Endothelial cell of umbilical vein (primary cell): ENCODE data around the gene ZNF362. TPM values are rescaled to one million over a fixed set of nuclear protein-coding genes. Genes with fewer than 3 reads are reported as not detected.

Experiments
- BruUV-seq: library from RNA; stranded (reverse); fragments of 400-500 nt; replicated peaks from 2 replicates; lab custom pipeline; 2021; lab: Mats Ljungman, UMichigan
- CTCF ChIA-PET: fragments of 300-600, 350-600 bp; sonication (Branson Sonifier 250); formaldehyde crosslinking; loops from one replicate; lab custom pipeline; 2021; ENCODE audit warnings: antibody characterized with exemption, inconsistent platforms; lab: Charles Lee
- POLR2A ChIA-PET: fragments of 300-600, 350-600 bp; sonication (Branson Sonifier 250); formaldehyde crosslinking; loops from one replicate; lab custom pipeline; 2021; ENCODE audit warnings: antibody characterized with exemption, inconsistent platforms; lab: Charles Lee
- DNase-seq: peaks from one replicate; pipeline ENCODE4 v3.0.0-alpha.2; 2011; ENCODE audit warnings: low read depth, low spot score
- FAIRE-seq: peaks from 2 replicates; lab custom pipeline; 2011; peaks lifted over from hg19 to GRCh38; lab: Jason Lieb, UNC
- H2AFZ ChIP-seq: 2 replicates; pipeline ENCODE4 v1.6.0; 2012; ENCODE audit warnings: low read depth, low read length, control low read depth, inconsistent platforms
- H3K27ac ChIP-seq: 2 replicates; pipeline ENCODE4 v1.5.1; 2011; ENCODE audit warnings: low read depth, mild to moderate bottlenecking, control low read depth, low read length, moderate library complexity; ENCODE audit not compliant: insufficient read depth
- H3K27me3 ChIP-seq, 2 experiments: 2 replicates each; pipeline versions ENCODE4 v1.6.0 to v1.6.1; 2011; ENCODE audit warnings: low read length in 2 of 2, mixed read lengths in 1 of 2; ENCODE audit not compliant: control insufficient read depth in 2 of 2, insufficient read depth in 2 of 2
- H3K36me3 ChIP-seq, 2 experiments: 2 replicates in 1 of 2; 3 replicates in 1 of 2; pipeline ENCODE4 v1.5.1; 2011; ENCODE audit warnings: low read length in 2 of 2, mild to moderate bottlenecking in 1 of 2, moderate library complexity in 1 of 2; ENCODE audit not compliant: control insufficient read depth in 2 of 2, insufficient read depth in 2 of 2; ENCODE audit errors: extremely low read depth in 1 of 2
- H3K4me1 ChIP-seq: 3 replicates; pipeline ENCODE4 v1.5.1; 2011; ENCODE audit warnings: mild to moderate bottlenecking, low read length; ENCODE audit not compliant: control insufficient read depth, insufficient read depth; ENCODE audit errors: extremely low read depth
- H3K4me2 ChIP-seq: 2 replicates; pipeline ENCODE4 v1.6.1; 2011; ENCODE audit warnings: low read length, control low read depth, mixed read lengths; ENCODE audit not compliant: insufficient read depth
- H3K4me3 ChIP-seq, 3 experiments: fragments of 200-600 bp in 1 of 3; sonication (generic), shearing (Covaris generic) in 1 of 3; replicated peaks in 1 of 3; 2 replicates each; pipeline ENCODE4 v1.5.1; 2011 to 2016; ENCODE audit warnings: control low read depth in 3 of 3, low read length in 3 of 3, mild to moderate bottlenecking in 2 of 3, inconsistent platforms in 1 of 3, low read depth in 1 of 3, moderate library complexity in 1 of 3; ENCODE audit not compliant: insufficient read depth in 1 of 3
- H3K79me2 ChIP-seq: 2 replicates; pipeline ENCODE4 v1.6.0; 2012; ENCODE audit warnings: low read length, inconsistent platforms; ENCODE audit not compliant: control insufficient read depth, insufficient read depth
- H3K9ac ChIP-seq: replicated peaks from 2 replicates; pipeline ENCODE3; 2011; ENCODE audit warnings: low read length, control low read depth; ENCODE audit not compliant: insufficient read depth; ENCODE audit errors: extremely low read depth
- H3K9me1 ChIP-seq: replicated peaks from 3 replicates; pipeline ENCODE4 v1.6.0; 2011; ENCODE audit warnings: mild to moderate bottlenecking, low read length; ENCODE audit not compliant: control insufficient read depth, insufficient read depth; ENCODE audit errors: extremely low read depth
- H3K9me3 ChIP-seq: replicated peaks from 2 replicates; pipeline ENCODE4 v1.5.1; 2012; ENCODE audit warnings: low read length, inconsistent platforms; ENCODE audit not compliant: control insufficient read depth, insufficient read depth
- H4K20me1 ChIP-seq: replicated peaks from 2 replicates; pipeline ENCODE3; 2011; ENCODE audit warnings: mild to moderate bottlenecking, low read length; ENCODE audit not compliant: control insufficient read depth, insufficient read depth; ENCODE audit errors: extremely low read depth
- FOS ChIP-seq: IDR thresholded peaks from 2 replicates; pipeline ENCODE4 v1.6.1; 2011; ENCODE audit warnings: mild to moderate bottlenecking, low read length, moderate library complexity, borderline replicate concordance; ENCODE audit not compliant: insufficient read depth
- GATA2 ChIP-seq: IDR thresholded peaks from 2 replicates; pipeline ENCODE4 v1.7.0; 2011; ENCODE audit warnings: low read depth, mild to moderate bottlenecking, moderate library complexity, mixed read lengths, low read length; ENCODE audit not compliant: insufficient read length, insufficient read depth
- JUN ChIP-seq: IDR thresholded peaks from 2 replicates; pipeline ENCODE4 v1.6.1; 2011; ENCODE audit warnings: borderline replicate concordance, low read depth; ENCODE audit not compliant: insufficient read length, insufficient read depth
- MYC ChIP-seq: IDR thresholded peaks from one replicate; pipeline ENCODE4 v1.6.1; 2011; ENCODE audit warnings: mild to moderate bottlenecking, low read depth, low read length
- POLR2AphosphoS5 ChIP-seq: IDR thresholded peaks from 2 replicates; pipeline ENCODE4 v1.6.1; 2012; ENCODE audit warnings: low read depth, mild to moderate bottlenecking, control low read depth, low read length, moderate library complexity; ENCODE audit not compliant: insufficient read depth
- dilution Hi-C: fragments of 300-500 bp; cut with MboI; formaldehyde crosslinking; loops from one replicate; pipeline ENCODE4 v1.15.0; 2019; ENCODE audit warnings: low sequenced_read_pairs; ENCODE audit not compliant: extremely low pct_ligation_motif_present
- intact Hi-C: fragments of 100-400 bp; cut with micrococcal nuclease; formaldehyde crosslinking; loops from one replicate; pipeline ENCODE4 v1.10.0; 2022
- polyA plus RNA-seq, 4 experiments: library from polyadenylated mRNA; depleted of rRNA in 3 of 4; stranded (reverse) in 3 of 4; unstranded in 1 of 4; fragments of >200 nt; gene quantifications; 2 replicates each; pipeline versions ENCODE4 v1.2.1 to v1.2.3, GENCODE V29; 2011 to 2012; ENCODE audit warnings: missing spikeins in 1 of 4
- total RNA-seq: library from RNA; stranded (reverse); gene quantifications from 2 replicates; pipeline ENCODE4 v1.2.3, GENCODE V29; 2021
- TF ChIP-seq, protein P1 (sequence below), 2 donors: IDR thresholded peaks; 1 replicate in 1 of 2; 2 replicates in 1 of 2; pipeline ENCODE4 v1.5.1; 2011; ENCODE audit warnings: low read length in 2 of 2, mild to moderate bottlenecking in 2 of 2, moderate library complexity in 2 of 2, control low read depth in 1 of 2, inconsistent platforms in 1 of 2, low read depth in 1 of 2; ENCODE audit not compliant: insufficient read depth in 1 of 2; ENCODE audit errors: extremely low read depth in 1 of 2
- TF ChIP-seq, protein P2 (sequence below): IDR thresholded peaks from 2 replicates; pipeline ENCODE4 v1.6.1; 2011; ENCODE audit not compliant: insufficient read depth, insufficient read length

The ZNF362 gene
- total and polyA plus RNA-seq, 2 donors (not counting 3 experiments of a cell fraction or from before 2014, with no cell fraction given), result 28.4 to 35.3 TPM

- FAIRE-seq (peak; percentile 91), DNase-seq (peak; percentile 97)
- Histone ChIP-seq H3K36me3 (peaks cover 0 to 5% of the 10 kb centered on the region in 2 experiments), H3K79me2 (peaks cover 95% of the 10 kb centered on the region), H3K9ac (no peak overlapping the region), H3K27ac (peak overlapping the region; percentile 56), H3K27me3 (no peaks in the 10 kb centered on the region), H4K20me1 (peaks cover 9% of the 10 kb centered on the region), H3K4me3 (no peak overlapping the region), H3K4me2 (peak overlapping the region; percentile 29), H3K9me1 (no peaks in the 10 kb centered on the region), H3K4me1 (peaks cover 85% of the 10 kb centered on the region), H2AFZ (no peak overlapping the region), H3K9me3 (no peaks in the 10 kb centered on the region)
- intact Hi-C loops, result loop anchor here (2.0 kb wide), 2 partner anchors 43 to 161 kb away; no protein-coding TSS in a partner anchor
- POLR2A ChIA-PET, result interaction anchor here (0.6 kb wide), 1 partner anchor 90 kb away, joined by 3 read pairs; no protein-coding TSS in a partner anchor
- no TSS peak for BruUV-seq
- dilution Hi-C loops, result no loop called here
- TF ChIP-seq JUN, result peak; percentile 42
- TF ChIP-seq, protein P1, sequence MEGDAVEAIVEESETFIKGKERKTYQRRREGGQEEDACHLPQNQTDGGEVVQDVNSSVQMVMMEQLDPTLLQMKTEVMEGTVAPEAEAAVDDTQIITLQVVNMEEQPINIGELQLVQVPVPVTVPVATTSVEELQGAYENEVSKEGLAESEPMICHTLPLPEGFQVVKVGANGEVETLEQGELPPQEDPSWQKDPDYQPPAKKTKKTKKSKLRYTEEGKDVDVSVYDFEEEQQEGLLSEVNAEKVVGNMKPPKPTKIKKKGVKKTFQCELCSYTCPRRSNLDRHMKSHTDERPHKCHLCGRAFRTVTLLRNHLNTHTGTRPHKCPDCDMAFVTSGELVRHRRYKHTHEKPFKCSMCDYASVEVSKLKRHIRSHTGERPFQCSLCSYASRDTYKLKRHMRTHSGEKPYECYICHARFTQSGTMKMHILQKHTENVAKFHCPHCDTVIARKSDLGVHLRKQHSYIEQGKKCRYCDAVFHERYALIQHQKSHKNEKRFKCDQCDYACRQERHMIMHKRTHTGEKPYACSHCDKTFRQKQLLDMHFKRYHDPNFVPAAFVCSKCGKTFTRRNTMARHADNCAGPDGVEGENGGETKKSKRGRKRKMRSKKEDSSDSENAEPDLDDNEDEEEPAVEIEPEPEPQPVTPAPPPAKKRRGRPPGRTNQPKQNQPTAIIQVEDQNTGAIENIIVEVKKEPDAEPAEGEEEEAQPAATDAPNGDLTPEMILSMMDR (IDR thresholded peaks at IDR 0.05; ENCODE audit: extremely low read depth in 1 of 2, insufficient read depth in 1 of 2, low read depth in 1 of 2, low read length in 2 of 2), result no peak
- TF ChIP-seq, protein P2, sequence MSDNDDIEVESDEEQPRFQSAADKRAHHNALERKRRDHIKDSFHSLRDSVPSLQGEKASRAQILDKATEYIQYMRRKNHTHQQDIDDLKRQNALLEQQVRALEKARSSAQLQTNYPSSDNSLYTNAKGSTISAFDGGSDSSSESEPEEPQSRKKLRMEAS, result peak; percentile 52
- TF ChIP-seq FOS, result peak; percentile 81
- no peak for TF ChIP-seq GATA2
- TF ChIP-seq POLR2AphosphoS5, result peak; percentile 91
- no peak for TF ChIP-seq MYC
- CTCF ChIA-PET, result interaction anchor here (0.7 to 1.9 kb wide), 6 partner anchors 17 to 129 kb away, joined by 3 to 11 read pairs (median 4); no protein-coding TSS in a partner anchor
Observed at GRCh38 chr1:33342041-33342723, 85.9 kb downstream of the ZNF362 start.
